K562 (cell line): ENCODE measurements around the gene FOXP3.

Source experiments
- BRCA1 ChIP-seq, 2 experiments: fragments of 450-650 bp in 1 of 2; sonication (generic) in 1 of 2; formaldehyde crosslinking in 1 of 2; IDR thresholded peaks; 2 replicates each; pipeline versions ENCODE4 v1.5.0 to v1.6.1; 2017 to 2020; ENCODE audit warnings: mild to moderate bottlenecking in 1 of 2, missing genetic modification reagents in 1 of 2
- CBX5 ChIP-seq: IDR thresholded peaks from 2 replicates; pipeline ENCODE4 v1.6.1; 2014; ENCODE audit warnings: low read depth, borderline replicate concordance
- CTCF ChIP-seq, 3 experiments: IDR thresholded peaks in 2 of 3; conservative IDR thresholded peaks in 1 of 3; 2 replicates each; pipeline ENCODE4 v1.5.1; 2011 to 2012; ENCODE audit warnings: low read length in 3 of 3, mild to moderate bottlenecking in 3 of 3, control low read depth in 2 of 3, improper control_type of control experiment in 1 of 3, inconsistent platforms in 1 of 3, low read depth in 1 of 3, mixed read lengths in 1 of 3, moderate library complexity in 1 of 3; ENCODE audit not compliant: insufficient read depth in 2 of 3
- E2F6 ChIP-seq, 2 experiments: IDR thresholded peaks; 2 replicates each; pipeline ENCODE4 v1.6.1; 2011; ENCODE audit warnings: borderline replicate concordance in 1 of 2, control low read depth in 1 of 2, low read depth in 1 of 2, low read length in 1 of 2, mild to moderate bottlenecking in 1 of 2, mixed read lengths in 1 of 2, moderate library complexity in 1 of 2; ENCODE audit not compliant: insufficient read depth in 1 of 2, insufficient read length in 1 of 2, poor library complexity in 1 of 2, severe bottlenecking in 1 of 2; ENCODE audit errors: extremely low read depth in 1 of 2
- EP300 ChIP-seq: IDR thresholded peaks from 2 replicates; pipeline ENCODE4 v1.6.1; 2012; ENCODE audit warnings: low read length, improper control_type of control experiment
- HEY1 ChIP-seq: fragments of 250-450 bp; sonication (Bioruptor Pico); IDR thresholded peaks from 2 replicates; pipeline ENCODE4 v1.5.0; 2020; ENCODE audit warnings: mild to moderate bottlenecking, moderate library complexity, borderline replicate concordance
- MAX ChIP-seq: sonication (generic); formaldehyde crosslinking; IDR thresholded peaks from 2 replicates; pipeline ENCODE4 v1.9.0; 2022; ENCODE audit warnings: mild to moderate bottlenecking, missing genetic modification reagents
- MYC ChIP-seq, 2 experiments: fragments of 250-450 bp in 1 of 2; sonication (Bioruptor Pico) in 1 of 2; IDR thresholded peaks; 2 replicates each; pipeline versions ENCODE4 v1.5.1 to v1.6.1; 2012 to 2021; ENCODE audit warnings: low read depth in 2 of 2, borderline replicate concordance in 1 of 2, improper control_type of control experiment in 1 of 2, low read length in 1 of 2, mild to moderate bottlenecking in 1 of 2, moderate library complexity in 1 of 2
- POLR2AphosphoS2 ChIP-seq: IDR thresholded peaks from 2 replicates; pipeline ENCODE4 v1.6.1; 2012; ENCODE audit warnings: low read length, improper control_type of control experiment
- SMARCA5 ChIP-seq: fragments of 450-650 bp; IDR thresholded peaks from 2 replicates; pipeline ENCODE4 v1.6.1; 2016
- ZBTB33 ChIP-seq: sonication (generic); formaldehyde crosslinking; IDR thresholded peaks from 2 replicates; pipeline ENCODE4 v1.8.1; 2023; ENCODE audit warnings: mild to moderate bottlenecking, missing genetic modification reagents
- ZNF24 ChIP-seq: fragments of 450-650 bp; IDR thresholded peaks from 2 replicates; pipeline ENCODE4 v1.6.1; 2016
- ZNF639 ChIP-seq, 2 experiments: fragments of 200-800 bp in 1 of 2; sonication (Bioruptor generic) in 1 of 2; sonication (generic) in 1 of 2; formaldehyde crosslinking in 1 of 2; IDR thresholded peaks in 1 of 2; conservative IDR thresholded peaks in 1 of 2; 2 replicates each; pipeline versions ENCODE4 v1.5.0 to v1.6.1; 2016 to 2020; ENCODE audit warnings: missing compliant biosample characterization in 1 of 2, missing genetic modification characterization in 1 of 2, missing genetic modification reagents in 1 of 2
- TF ChIP-seq, protein P1 (sequence below): fragments of 250-450 bp; sonication (Bioruptor Pico); IDR thresholded peaks from 2 replicates; pipeline ENCODE4 v1.8.0; 2021; ENCODE audit warnings: mild to moderate bottlenecking, moderate library complexity

DNA sequence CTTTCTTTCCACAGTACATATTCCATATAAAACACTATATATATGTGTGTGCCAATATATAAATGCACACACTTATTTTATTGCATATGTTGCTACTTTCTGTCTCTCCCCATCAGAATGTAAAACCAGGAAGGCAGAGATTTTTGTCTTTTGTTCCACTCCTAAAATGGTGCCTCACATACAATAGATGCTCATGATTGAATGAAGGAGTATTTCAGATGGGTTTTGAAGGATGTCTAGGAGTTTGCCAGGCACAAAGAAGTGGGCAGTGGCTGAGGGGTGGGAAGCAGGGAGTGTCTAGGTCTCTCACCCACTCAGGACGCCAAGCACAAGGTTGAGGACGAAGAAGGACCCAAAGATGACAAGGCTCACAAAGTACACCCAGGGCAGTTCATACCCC is 36.8 kb downstream of the FOXP3 start:
- TF ChIP-seq EP300 (no peak), CTCF (IDR thresholded peaks at IDR 0.05 in 2 of 3, conservative IDR thresholded peaks at IDR 0.05 in 1 of 3; ENCODE audit: insufficient read depth in 2 of 3, low read depth in 1 of 3, low read length in 3 of 3) (no peak), E2F6 (IDR thresholded peaks at IDR 0.05; ENCODE audit: borderline replicate concordance in 1 of 2, extremely low read depth in 1 of 2, insufficient read depth in 1 of 2, insufficient read length in 1 of 2, low read depth in 1 of 2, low read length in 1 of 2, poor library complexity in 1 of 2, severe bottlenecking in 1 of 2) (no peak), ZNF639 (CRISPR knock-in tag; conservative IDR thresholded peaks at IDR 0.05 in 1 of 2, IDR thresholded peaks at IDR 0.05 in 1 of 2) (no peak), MAX (CRISPR knock-in tag) (no peak), SMARCA5 (no peak), CBX5 (no peak), POLR2AphosphoS2 (no peak), HEY1 (CRISPR knock-in tag) (no peak), MYC (IDR thresholded peaks at IDR 0.05; ENCODE audit: low read depth, low read length) (no peak), MYC (CRISPR knock-in tag; IDR thresholded peaks at IDR 0.05; ENCODE audit: borderline replicate concordance, low read depth) (no peak), ZBTB33 (CRISPR knock-in tag) (no peak), BRCA1 (IDR thresholded peaks at IDR 0.05) (no peak), BRCA1 (CRISPR knock-in tag; IDR thresholded peaks at IDR 0.05) (no peak), ZNF24 (no peak)
- TF ChIP-seq, protein P1, sequence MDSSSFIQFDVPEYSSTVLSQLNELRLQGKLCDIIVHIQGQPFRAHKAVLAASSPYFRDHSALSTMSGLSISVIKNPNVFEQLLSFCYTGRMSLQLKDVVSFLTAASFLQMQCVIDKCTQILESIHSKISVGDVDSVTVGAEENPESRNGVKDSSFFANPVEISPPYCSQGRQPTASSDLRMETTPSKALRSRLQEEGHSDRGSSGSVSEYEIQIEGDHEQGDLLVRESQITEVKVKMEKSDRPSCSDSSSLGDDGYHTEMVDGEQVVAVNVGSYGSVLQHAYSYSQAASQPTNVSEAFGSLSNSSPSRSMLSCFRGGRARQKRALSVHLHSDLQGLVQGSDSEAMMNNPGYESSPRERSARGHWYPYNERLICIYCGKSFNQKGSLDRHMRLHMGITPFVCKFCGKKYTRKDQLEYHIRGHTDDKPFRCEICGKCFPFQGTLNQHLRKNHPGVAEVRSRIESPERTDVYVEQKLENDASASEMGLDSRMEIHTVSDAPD (CRISPR knock-in tag), result no peak
